GM18526 (cell line): ENCODE measurements around the gene TUBB3.

ENCODE experiments used
- POLR2A ChIP-seq: IDR thresholded peaks from 3 replicates; pipeline ENCODE4 v1.6.1; 2011; ENCODE audit not compliant: insufficient read length; ENCODE audit errors: extremely low read depth

TUBB3 gene

DNA sequence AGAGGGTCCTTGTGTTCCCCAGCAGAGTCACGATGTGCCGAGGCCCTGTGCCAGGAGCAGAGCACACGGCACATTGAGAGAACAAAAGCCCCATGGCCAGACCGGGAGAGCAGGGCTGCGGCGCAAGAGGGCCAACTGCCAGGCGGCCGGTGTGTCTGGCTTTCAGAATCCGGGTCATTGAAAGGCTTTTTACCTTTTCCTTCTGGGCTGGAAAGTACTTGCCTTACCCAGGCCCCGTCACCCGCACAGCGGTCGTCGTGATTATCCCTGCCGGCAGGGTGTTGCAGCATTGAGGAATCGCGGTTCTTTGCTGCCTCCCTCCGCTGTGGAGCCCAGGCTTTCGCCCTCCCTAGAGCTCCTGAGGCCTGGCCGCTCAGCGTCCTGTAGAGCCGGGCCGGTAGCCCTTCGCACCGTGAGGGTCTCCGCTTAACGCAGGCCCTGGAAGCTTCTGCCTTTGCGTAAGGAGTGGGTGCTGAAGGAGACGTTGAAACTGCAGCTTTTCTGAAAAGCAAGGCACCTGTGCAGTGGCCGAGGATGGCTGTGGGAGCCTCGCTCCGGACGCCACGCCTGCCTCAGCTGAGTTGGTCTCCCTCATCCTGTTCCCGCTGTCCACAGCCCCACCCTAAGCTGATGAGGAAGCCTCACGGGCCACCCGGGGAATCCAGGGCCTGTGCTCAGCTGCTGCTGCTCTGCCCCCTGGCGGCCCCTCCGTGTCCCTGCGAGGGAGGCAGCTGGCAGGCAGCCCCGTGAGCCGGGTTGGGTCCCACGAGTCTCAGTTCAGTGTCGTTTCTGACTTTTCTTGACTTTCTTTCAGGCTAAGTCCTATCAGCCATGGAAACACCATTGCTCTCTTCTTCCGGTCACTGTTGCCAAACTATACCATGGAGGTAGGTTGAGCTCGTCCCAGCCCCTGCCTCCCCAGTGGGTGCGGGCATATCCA, 13.1 kb upstream of the TUBB3 start:
- no peak for TF ChIP-seq POLR2A

DNA sequence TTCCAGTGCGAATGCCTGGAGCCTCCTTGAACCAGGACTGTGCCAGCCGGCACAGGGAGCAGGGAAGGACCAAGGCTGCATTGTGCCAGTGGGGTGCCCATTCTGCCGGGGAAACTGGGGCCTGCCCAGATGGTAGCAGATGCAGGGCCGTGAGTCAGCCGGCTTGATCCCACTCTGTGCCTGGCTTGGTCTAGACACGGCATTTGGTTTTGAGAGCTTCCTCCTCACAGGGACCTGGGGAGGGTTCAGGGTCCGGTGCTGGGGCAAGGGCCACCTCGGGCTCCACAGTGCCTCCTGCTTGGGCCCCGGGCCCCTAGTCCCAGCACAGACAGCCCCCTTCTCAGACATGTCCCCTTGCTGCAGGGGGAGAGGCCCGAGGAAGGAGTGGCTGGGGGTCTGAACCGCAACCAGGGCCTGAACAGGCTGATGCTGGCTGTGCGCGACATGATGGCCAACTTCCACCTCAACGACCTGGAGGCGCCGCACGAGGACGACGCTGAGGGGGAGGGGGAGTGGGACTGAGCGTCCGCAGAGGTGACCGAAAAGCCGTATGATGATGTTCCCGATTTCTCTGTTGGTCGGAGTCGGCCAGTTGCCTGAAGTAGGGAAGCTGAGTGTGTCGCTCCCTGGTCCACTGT, 12.3 kb upstream of the TUBB3 start:
- no peak for TF ChIP-seq POLR2A

DNA sequence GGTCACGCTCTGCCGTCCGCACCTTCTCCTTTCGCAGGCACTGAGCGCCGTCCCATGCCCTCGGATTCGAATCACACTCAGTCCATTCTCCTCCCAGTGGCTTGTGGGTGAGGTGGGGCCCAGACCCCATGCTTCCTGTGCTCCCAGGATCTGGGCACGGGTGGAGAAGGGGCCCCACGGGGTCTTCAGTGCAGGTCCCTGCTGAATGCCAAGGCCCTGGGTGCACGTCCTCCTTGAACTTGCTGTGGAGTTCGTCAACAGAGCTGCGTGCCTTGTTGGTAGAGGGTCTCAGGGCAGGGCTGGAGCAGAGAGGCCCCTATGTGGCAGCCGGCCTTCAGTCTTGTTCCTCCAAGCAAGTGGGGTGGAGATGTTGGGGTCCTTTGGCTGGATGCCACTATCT, 11.8 kb upstream of the TUBB3 start:
- TF ChIP-seq POLR2A, result no peak

GRCh38 chr16:89912143-89912542, 11.0 kb upstream of the TUBB3 start:
- TF ChIP-seq POLR2A, result no peak

DNA sequence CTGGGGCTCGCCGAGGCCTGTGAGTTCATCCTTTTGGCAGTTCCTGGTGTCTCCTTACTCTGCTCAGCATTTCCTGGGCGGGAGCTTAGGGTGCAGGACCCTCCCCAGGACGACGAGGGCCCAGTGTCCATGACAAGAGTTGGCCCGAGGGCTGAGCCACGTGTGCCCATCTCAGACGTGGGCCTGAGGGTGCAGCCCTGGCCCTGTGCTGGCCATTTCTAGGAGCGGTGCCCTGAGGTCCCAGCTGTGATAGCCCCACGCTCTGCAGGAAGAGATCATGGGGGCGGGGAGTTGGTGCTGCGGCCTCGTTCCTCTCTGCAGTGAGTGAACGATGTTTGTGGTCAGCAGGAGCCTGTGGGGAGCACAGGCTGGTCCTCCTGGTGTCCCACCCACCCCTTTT, 10.5 kb upstream of the TUBB3 start:
- TF ChIP-seq POLR2A, result no peak

DNA sequence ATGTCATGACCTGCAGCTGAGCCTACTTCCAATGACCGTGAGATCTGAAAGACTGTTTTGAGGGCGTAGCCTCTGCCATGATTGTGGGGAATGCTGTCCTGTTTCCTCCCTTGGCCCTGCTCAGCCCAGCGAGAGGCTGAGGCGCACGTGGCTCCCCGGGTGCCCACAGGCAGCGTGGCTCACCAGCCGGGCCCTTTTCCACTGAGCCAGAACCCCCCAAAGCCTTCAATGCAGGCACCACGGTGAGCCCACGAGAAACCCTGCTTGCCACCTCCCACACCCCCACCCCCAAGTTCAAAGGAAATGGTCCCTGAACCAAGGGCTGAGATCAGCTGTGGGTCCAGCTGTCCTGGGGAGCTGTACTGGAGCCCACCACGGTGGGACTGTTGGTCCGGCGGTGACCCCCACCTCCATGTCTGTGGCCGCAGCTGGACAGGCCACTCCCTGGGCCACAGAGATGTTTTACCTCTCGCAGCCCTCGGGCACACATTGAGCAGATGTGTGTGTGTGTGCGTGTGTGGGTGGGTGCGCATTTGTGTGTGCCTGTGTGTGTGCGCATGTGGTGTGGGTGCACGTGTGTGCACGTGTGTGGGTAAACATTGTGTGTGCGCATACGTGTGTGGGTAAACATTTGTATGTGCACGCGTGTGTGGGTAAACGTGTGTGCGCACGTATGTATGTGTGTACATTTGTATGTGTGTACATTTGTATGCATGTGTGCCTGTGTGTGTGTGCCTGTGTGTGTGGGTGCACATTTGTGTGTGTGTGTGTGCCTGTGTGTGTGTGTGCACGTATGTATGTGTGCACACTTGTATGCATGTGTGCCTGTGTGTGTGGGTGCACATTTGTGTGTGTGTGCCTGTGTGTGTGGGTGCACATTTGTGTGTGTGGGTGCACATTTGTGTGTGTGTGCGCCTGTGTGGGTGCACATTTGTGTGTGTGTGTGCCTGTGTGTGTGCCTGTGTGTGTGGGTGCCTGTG, 9.4 kb upstream of the TUBB3 start:
- TF ChIP-seq POLR2A, result no peak

- TF ChIP-seq POLR2A, result no peak
These were observed 7.6 kb upstream of the TUBB3 start for GRCh38 chr16:89915303-89916232.

- TF ChIP-seq POLR2A, result peak; percentile 26
These were observed 5.2 kb upstream of the TUBB3 start for GRCh38 chr16:89917773-89918452.

GRCh38 chr16:89918453-89919347, 4.4 kb upstream of the TUBB3 start, which contains the start of gene MC1R:
MC1R (plus strand) TSS chr16:89918862; CDS start chr16:89919259, 397 bp downstream.
- no peak for TF ChIP-seq POLR2A

- TF ChIP-seq POLR2A, result no peak
These were observed 3.4 kb upstream of the TUBB3 start for GRCh38 chr16:89919535-89920406.

DNA sequence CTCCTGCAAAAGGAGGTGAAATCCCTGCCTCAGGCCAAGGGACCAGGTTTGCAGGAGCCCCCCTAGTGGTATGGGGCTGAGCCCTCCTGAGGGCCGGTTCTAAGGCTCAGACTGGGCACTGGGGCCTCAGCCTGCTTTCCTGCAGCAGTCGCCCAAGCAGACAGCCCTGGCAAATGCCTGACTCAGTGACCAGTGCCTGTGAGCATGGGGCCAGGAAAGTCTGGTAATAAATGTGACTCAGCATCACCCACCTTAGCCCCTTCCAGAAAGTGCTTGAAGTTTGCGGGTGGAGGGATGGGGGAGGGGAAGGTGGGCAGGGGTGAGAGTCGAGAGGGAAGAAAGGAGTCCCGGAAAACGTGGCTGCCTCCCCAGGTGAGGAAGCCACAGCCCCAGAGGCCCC, 2.4 kb upstream of the TUBB3 start:
- no peak for TF ChIP-seq POLR2A
